Kidney epithelial cell (primary cell): ENCODE measurements around the gene ZNF177. TPM values are rescaled to one million over a fixed set of nuclear protein-coding genes. Genes with fewer than 3 reads are reported as not detected.
A peak's percentile ranks its signal among the peaks of the same experiment; 100 is the strongest.

Experiments
- DNase-seq: peaks from one replicate; pipeline ENCODE4 v3.0.0-alpha.2; 2010; ENCODE audit warnings: low read depth
- H3K27me3 ChIP-seq: 2 replicates; pipeline ENCODE4 v1.6.0; 2011; ENCODE audit warnings: low read length; ENCODE audit not compliant: control insufficient read depth, insufficient read depth
- H3K36me3 ChIP-seq: 2 replicates; pipeline ENCODE4 v1.5.1; 2011; ENCODE audit warnings: low read length; ENCODE audit not compliant: control insufficient read depth, insufficient read depth
- H3K4me3 ChIP-seq: 2 replicates; pipeline ENCODE4 v1.5.1; 2011; ENCODE audit warnings: low read depth, mild to moderate bottlenecking, control low read depth, low read length
- total RNA-seq: library from RNA; depleted of rRNA; stranded (reverse); fragments of >200 nt; gene quantifications from 2 replicates; pipeline ENCODE4 v1.2.3, GENCODE V29; 2015
- TF ChIP-seq, protein P1 (sequence below): IDR thresholded peaks from 2 replicates; pipeline ENCODE4 v1.5.1; 2011; ENCODE audit warnings: mild to moderate bottlenecking, moderate library complexity, low read length, control low read depth, inconsistent platforms; ENCODE audit not compliant: insufficient read depth, poor library complexity, severe bottlenecking

The ZNF177 gene
- total RNA-seq, 1 donor from 2014 or later = 3.9 TPM

DNA sequence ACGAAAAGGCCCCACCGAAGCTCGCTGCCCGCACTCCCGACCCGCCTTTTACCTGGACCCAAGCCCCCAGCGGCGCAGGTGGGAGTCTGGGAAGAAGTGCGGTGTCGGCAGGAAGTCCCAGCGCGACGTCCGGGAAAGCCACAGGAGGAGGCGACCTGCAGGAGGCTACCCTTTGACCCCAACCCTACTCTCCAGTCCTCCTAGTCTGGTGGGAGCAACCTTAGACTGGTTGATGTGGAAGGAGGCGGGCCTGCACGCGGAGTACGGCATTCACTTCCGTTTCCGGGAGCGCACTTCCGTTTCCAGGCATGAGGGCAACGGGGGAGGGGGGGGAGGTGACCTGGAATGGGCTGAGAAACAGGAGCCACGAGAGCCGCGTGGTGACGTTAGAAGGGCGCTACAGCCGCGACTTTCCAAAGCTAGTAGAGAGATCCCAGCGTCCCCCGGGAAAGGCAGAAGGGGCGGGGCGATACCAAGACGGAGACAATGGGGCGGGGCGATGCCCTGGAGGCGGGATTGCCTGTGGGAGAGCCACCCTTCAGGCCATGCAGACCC lies 44.1 kb downstream of the ZNF177 start:
- no peaks in the 10 kb centered on the region for H3K36me3 ChIP-seq
- peak overlapping the region; percentile 72 for H3K4me3 ChIP-seq
- TF ChIP-seq, protein P1, sequence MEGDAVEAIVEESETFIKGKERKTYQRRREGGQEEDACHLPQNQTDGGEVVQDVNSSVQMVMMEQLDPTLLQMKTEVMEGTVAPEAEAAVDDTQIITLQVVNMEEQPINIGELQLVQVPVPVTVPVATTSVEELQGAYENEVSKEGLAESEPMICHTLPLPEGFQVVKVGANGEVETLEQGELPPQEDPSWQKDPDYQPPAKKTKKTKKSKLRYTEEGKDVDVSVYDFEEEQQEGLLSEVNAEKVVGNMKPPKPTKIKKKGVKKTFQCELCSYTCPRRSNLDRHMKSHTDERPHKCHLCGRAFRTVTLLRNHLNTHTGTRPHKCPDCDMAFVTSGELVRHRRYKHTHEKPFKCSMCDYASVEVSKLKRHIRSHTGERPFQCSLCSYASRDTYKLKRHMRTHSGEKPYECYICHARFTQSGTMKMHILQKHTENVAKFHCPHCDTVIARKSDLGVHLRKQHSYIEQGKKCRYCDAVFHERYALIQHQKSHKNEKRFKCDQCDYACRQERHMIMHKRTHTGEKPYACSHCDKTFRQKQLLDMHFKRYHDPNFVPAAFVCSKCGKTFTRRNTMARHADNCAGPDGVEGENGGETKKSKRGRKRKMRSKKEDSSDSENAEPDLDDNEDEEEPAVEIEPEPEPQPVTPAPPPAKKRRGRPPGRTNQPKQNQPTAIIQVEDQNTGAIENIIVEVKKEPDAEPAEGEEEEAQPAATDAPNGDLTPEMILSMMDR = no peak
- peak; percentile 35 for DNase-seq
- no peaks in the 10 kb centered on the region for H3K27me3 ChIP-seq

DNA sequence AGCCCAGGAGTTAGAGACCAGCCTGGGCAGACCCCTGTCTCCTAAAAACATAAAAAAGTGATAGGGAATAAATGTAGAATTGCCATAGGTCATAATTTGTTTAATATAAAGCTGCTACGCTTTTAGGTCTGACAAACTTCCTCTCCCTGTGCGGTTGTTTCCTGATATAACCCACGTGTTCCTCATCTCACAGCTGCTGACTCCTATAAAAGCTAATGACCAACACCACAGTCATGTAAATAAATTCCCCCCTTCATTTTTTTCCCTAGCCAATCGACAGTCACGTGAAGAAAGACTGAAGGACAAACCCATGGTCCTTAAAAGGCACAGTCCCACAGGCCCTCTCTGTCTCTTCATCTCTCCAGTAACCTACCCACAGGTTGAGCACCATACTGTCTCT lies 45.0 kb downstream of the ZNF177 start:
- Histone ChIP-seq H3K27me3 (no peaks in the 10 kb centered on the region), H3K36me3 (no peaks in the 10 kb centered on the region), H3K4me3 (no peak overlapping the region)
- TF ChIP-seq, protein P1 = no peak
- DNase-seq = no peak

DNA sequence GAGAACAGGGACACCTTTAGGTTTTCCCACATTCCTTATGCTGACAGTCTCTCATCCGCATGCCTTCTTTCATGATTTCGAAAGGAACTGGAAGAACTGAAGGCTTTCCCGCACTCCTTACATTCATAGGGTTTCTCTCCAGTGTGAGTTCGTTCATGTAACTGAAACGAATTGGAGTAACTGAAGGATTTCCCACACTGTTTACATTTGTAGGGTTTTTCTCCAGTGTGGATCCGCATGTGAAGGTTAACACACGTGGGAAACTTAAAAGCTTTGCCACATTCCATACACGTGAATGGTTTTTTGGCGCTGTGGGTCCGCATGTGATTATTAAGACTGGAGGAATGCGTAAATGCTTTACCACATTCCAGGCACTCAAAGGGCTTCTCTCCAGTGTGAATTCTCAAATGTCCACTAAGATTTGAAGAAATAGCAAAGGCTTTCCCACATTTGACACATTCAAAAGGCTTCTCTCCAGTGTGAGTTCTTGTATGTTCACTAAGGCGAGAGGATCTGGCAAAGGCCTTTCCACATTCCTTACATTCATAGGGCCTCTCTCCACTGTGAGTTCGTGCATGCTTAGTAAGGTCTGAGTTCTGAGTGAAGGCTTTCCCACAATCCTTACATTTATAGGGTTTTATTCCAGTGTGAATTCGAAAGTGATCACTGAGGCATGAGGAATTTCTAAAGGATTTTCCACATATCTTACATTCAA lies 50.6 kb downstream of the ZNF177 start:
- peaks cover 2% of the 10 kb centered on the region for H3K36me3 ChIP-seq
- no peak overlapping the region for H3K4me3 ChIP-seq
- TF ChIP-seq, protein P1 = no peak
- DNase-seq = no peak
- H3K27me3 ChIP-seq = no peaks in the 10 kb centered on the region

DNA sequence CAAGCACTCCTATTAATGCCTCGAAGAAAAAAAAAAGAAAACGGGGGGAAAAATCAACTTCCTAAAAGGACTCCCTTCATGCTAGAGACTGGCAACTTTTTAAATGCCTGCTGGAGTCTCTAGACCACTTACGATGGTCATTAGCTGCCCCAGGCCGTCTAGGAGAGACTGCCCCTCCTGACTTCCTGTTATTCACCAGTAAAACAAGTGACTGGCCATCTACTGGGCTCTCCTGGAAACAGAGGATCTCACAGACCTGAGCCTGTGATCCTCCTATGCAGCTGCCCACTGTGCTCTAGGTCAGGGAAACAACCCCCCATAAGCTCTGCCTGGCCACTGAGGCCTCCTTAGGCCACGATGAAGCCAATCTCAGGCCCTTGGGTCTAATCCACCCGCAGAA lies 65.1 kb downstream of the ZNF177 start:
- Histone ChIP-seq H3K4me3 (no peak overlapping the region), H3K27me3 (no peaks in the 10 kb centered on the region), H3K36me3 (peaks cover 1% of the 10 kb centered on the region)
- no peak for DNase-seq
- TF ChIP-seq, protein P1 = no peak

DNA sequence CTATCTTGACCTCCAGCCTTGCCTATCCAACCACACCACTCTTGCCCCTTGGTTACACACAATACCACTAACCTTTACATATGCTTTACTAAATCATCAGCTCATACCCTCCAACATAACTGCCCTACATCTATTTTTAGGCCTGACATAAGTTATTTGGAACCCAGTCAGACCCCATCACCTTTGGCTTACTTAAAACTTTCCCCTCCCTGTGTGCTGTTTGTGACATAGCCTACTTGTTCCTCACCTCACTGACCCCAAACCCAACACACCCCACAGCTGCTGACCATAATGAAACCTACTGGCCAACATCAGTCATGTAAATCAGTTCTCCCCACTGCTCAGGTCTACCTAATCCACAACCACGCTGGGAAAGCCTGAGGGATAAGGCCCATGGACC lies 67.6 kb downstream of the ZNF177 start:
- peaks cover 1% of the 10 kb centered on the region for H3K36me3 ChIP-seq
- H3K27me3 ChIP-seq = no peaks in the 10 kb centered on the region
- DNase-seq = no peak
- no peak overlapping the region for H3K4me3 ChIP-seq
- TF ChIP-seq, protein P1 = no peak

DNA sequence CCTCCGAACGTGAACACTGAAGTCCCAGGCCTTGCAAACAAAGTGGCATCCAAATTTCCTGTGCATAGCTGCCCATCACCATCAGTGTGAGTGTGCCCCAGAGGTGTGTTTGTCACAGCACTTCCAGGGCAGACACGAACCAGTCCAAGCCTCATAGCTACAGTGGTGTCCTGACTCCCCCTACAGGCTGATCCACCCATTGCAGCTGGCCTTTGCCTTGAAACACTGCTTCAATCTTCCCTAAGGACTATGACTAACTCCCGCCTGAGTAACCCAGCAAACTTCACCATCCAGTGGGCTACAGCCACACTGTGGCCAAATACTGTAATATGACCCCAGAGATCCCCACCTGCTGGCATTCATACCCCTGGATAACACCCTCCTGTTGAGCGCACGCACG lies 68.7 kb downstream of the ZNF177 start:
- TF ChIP-seq, protein P1 = peak; percentile 6
- no peaks in the 10 kb centered on the region for H3K27me3 ChIP-seq
- peaks cover 1% of the 10 kb centered on the region for H3K36me3 ChIP-seq
- no peak for DNase-seq
- no peak overlapping the region for H3K4me3 ChIP-seq
